GM23338 (cell line): ENCODE data around the gene MOB3C.

ENCODE experiments used
- CREB1 ChIP-seq: fragments of 250-450 bp; sonication (Bioruptor Pico); IDR thresholded peaks from 2 replicates; pipeline ENCODE4 v1.5.0; 2020; ENCODE audit warnings: low read depth, mild to moderate bottlenecking, moderate library complexity
- EZH2 ChIP-seq: fragments of 200-600 bp; sonication (generic); IDR thresholded peaks from one replicate; pipeline ENCODE4 v1.8.0; 2017; ENCODE audit warnings: antibody characterized with exemption, mild to moderate bottlenecking, low read depth; ENCODE audit not compliant: unreplicated experiment
- EZH2phosphoT487 ChIP-seq: fragments of 200-600 bp; sonication (generic); IDR thresholded peaks from one replicate; pipeline ENCODE4 v1.8.1; 2018; ENCODE audit warnings: antibody characterized with exemption; ENCODE audit not compliant: unreplicated experiment
- JUNB ChIP-seq: IDR thresholded peaks from one replicate; pipeline ENCODE4 v1.6.1; 2016; ENCODE audit warnings: antibody characterized with exemption; ENCODE audit not compliant: unreplicated experiment
- NANOG ChIP-seq: IDR thresholded peaks from 2 replicates; pipeline ENCODE4 v1.6.1; 2016; ENCODE audit warnings: antibody characterized with exemption, borderline replicate concordance
- POLR2AphosphoS5 ChIP-seq: IDR thresholded peaks from 2 replicates; pipeline ENCODE4 v1.6.1; 2016; ENCODE audit warnings: antibody characterized with exemption, low read depth
- STAT1 ChIP-seq: IDR thresholded peaks from one replicate; pipeline ENCODE4 v1.6.1; 2016; ENCODE audit warnings: antibody characterized with exemption; ENCODE audit not compliant: unreplicated experiment
- ZNF331 ChIP-seq: fragments of 250-450 bp; sonication (Bioruptor Pico); IDR thresholded peaks from 2 replicates; pipeline ENCODE4 v1.5.0; 2020; ENCODE audit warnings: low read depth, mild to moderate bottlenecking, moderate library complexity
- TF ChIP-seq, protein P1 (sequence below), 2 experiments: fragments of 200-600 bp in 1 of 2; sonication (generic) in 1 of 2; conservative IDR thresholded peaks; 2 replicates each; pipeline versions ENCODE4 v1.5.1 to v1.6.1; 2016 to 2017; ENCODE audit warnings: antibody characterized with exemption in 2 of 2, low read depth in 2 of 2, mild to moderate bottlenecking in 2 of 2, moderate library complexity in 1 of 2
- TF ChIP-seq, protein P2 (sequence below): IDR thresholded peaks from one replicate; pipeline ENCODE4 v1.6.1; 2018; ENCODE audit warnings: antibody characterized with exemption; ENCODE audit not compliant: unreplicated experiment
- TF ChIP-seq, protein P3 (sequence below): IDR thresholded peaks from 2 replicates; pipeline ENCODE4 v1.6.1; 2016; ENCODE audit warnings: antibody characterized with exemption

DNA sequence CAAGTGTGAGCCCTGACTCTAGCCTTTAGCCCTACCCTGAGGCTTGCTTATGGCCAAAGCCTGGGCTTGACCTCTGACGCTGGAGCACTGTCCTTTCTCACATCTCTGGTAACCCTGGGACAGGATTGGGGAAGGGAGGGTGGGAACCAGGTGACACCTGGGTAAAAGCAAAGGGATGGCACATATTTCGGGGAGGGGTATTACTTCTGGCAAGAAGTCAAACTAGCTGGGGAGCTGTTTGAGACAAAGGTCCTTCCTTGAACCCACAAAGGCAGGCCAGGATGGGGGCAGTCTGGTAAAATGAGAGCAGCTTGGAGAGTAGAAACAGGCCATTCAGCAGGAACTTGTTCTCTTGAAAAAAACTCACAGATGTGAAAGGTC, 2.0 kb downstream of the MOB3C start:
- TF ChIP-seq, protein P1, sequence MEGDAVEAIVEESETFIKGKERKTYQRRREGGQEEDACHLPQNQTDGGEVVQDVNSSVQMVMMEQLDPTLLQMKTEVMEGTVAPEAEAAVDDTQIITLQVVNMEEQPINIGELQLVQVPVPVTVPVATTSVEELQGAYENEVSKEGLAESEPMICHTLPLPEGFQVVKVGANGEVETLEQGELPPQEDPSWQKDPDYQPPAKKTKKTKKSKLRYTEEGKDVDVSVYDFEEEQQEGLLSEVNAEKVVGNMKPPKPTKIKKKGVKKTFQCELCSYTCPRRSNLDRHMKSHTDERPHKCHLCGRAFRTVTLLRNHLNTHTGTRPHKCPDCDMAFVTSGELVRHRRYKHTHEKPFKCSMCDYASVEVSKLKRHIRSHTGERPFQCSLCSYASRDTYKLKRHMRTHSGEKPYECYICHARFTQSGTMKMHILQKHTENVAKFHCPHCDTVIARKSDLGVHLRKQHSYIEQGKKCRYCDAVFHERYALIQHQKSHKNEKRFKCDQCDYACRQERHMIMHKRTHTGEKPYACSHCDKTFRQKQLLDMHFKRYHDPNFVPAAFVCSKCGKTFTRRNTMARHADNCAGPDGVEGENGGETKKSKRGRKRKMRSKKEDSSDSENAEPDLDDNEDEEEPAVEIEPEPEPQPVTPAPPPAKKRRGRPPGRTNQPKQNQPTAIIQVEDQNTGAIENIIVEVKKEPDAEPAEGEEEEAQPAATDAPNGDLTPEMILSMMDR (conservative IDR thresholded peaks at IDR 0.05; ENCODE audit: low read depth in 2 of 2), result no peak
- TF ChIP-seq JUNB (no peak), POLR2AphosphoS5 (no peak), EZH2phosphoT487 (no peak), CREB1 (no peak), EZH2 (no peak), ZNF331 (CRISPR knock-in tag) (no peak), NANOG (no peak), STAT1 (no peak)
- TF ChIP-seq, protein P2, sequence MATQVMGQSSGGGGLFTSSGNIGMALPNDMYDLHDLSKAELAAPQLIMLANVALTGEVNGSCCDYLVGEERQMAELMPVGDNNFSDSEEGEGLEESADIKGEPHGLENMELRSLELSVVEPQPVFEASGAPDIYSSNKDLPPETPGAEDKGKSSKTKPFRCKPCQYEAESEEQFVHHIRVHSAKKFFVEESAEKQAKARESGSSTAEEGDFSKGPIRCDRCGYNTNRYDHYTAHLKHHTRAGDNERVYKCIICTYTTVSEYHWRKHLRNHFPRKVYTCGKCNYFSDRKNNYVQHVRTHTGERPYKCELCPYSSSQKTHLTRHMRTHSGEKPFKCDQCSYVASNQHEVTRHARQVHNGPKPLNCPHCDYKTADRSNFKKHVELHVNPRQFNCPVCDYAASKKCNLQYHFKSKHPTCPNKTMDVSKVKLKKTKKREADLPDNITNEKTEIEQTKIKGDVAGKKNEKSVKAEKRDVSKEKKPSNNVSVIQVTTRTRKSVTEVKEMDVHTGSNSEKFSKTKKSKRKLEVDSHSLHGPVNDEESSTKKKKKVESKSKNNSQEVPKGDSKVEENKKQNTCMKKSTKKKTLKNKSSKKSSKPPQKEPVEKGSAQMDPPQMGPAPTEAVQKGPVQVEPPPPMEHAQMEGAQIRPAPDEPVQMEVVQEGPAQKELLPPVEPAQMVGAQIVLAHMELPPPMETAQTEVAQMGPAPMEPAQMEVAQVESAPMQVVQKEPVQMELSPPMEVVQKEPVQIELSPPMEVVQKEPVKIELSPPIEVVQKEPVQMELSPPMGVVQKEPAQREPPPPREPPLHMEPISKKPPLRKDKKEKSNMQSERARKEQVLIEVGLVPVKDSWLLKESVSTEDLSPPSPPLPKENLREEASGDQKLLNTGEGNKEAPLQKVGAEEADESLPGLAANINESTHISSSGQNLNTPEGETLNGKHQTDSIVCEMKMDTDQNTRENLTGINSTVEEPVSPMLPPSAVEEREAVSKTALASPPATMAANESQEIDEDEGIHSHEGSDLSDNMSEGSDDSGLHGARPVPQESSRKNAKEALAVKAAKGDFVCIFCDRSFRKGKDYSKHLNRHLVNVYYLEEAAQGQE, result no peak
- TF ChIP-seq, protein P3, sequence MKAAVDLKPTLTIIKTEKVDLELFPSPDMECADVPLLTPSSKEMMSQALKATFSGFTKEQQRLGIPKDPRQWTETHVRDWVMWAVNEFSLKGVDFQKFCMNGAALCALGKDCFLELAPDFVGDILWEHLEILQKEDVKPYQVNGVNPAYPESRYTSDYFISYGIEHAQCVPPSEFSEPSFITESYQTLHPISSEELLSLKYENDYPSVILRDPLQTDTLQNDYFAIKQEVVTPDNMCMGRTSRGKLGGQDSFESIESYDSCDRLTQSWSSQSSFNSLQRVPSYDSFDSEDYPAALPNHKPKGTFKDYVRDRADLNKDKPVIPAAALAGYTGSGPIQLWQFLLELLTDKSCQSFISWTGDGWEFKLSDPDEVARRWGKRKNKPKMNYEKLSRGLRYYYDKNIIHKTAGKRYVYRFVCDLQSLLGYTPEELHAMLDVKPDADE, result no peak
